Measurements from ENCODE around the gene C17orf50.

C17orf50 gene

GRCh38 chr17:35760587-35760986, at the start of gene C17orf50:
Gene C17orf50, plus strand, starts transcription at chr17:35760887. Its CDS starts 55 bp downstream, at chr17:35760942.
- no peak for DNase-seq

GRCh38 chr17:35710950-35711349, 49.7 kb upstream of the C17orf50 start:
- no peak for DNase-seq

GRCh38 chr17:35713069-35713728, 47.5 kb upstream of the C17orf50 start:
- DNase-seq = no peak

- DNase-seq = no peak
These were observed 45.7 kb upstream of the C17orf50 start for GRCh38 chr17:35714988-35715387.

- DNase-seq = no peak
These were observed 45.3 kb upstream of the C17orf50 start for GRCh38 chr17:35715416-35715815.

GRCh38 chr17:35716173-35716572, 44.5 kb upstream of the C17orf50 start:
- DNase-seq = no peak

GRCh38 chr17:35716897-35717465, 43.7 kb upstream of the C17orf50 start:
- DNase-seq = no peak

GRCh38 chr17:35717475-35717874, 43.2 kb upstream of the C17orf50 start:
- DNase-seq = no peak

GRCh38 chr17:35723735-35724134, 37.0 kb upstream of the C17orf50 start:
- DNase-seq = no peak

- DNase-seq = no peak
These were observed 35.6 kb upstream of the C17orf50 start for GRCh38 chr17:35725058-35725457.

GRCh38 chr17:35725802-35726126, 34.9 kb upstream of the C17orf50 start:
- no peak for DNase-seq

- no peak for DNase-seq
These were observed 34.3 kb upstream of the C17orf50 start for GRCh38 chr17:35726127-35726952.

GRCh38 chr17:35726953-35727460, 33.7 kb upstream of the C17orf50 start:
- no peak for DNase-seq

GRCh38 chr17:35727635-35728034, 33.1 kb upstream of the C17orf50 start:
- no peak for DNase-seq

GRCh38 chr17:35728551-35728950, 32.1 kb upstream of the C17orf50 start:
- DNase-seq = no peak

- no peak for DNase-seq
These were observed 31.3 kb upstream of the C17orf50 start for GRCh38 chr17:35729405-35729833.

GRCh38 chr17:35730400-35731005, 30.2 kb upstream of the C17orf50 start:
- no peak for DNase-seq

GRCh38 chr17:35731239-35731916, 29.3 kb upstream of the C17orf50 start, which contains the start of gene RASL10B:
Gene RASL10B, plus strand, starts transcription at chr17:35731639. Its CDS starts 3,546 bp downstream, at chr17:35735185.
- peak; percentile 65 for DNase-seq

- no peak for DNase-seq
These were observed 28.5 kb upstream of the C17orf50 start for GRCh38 chr17:35731917-35732805.

- no peak for DNase-seq
These were observed 27.9 kb upstream of the C17orf50 start for GRCh38 chr17:35732806-35733136.

- no peak for DNase-seq
These were observed 27.3 kb upstream of the C17orf50 start for GRCh38 chr17:35733366-35733765.

GRCh38 chr17:35734396-35734795, 26.3 kb upstream of the C17orf50 start:
- DNase-seq = no peak
